HCT116 (cell line): ENCODE measurements around the gene KPNA4. TPM values are rescaled to one million over a fixed set of nuclear protein-coding genes. Genes with fewer than 3 reads are reported as not detected.
"Not testable (repeated sequence)": the region's sequence is repeated elsewhere in the genome, so short reads cannot be mapped to it uniquely, and the experiment has no call there.

Experiments used
- ATAC-seq: fragments of 200-7000 bp; cut with Tn5 transposase; 2 replicates; pipeline ENCODE4 v1.9.1; 2020; ENCODE audit warnings: mild to moderate bottlenecking, moderate library complexity
- BruUV-seq: library from RNA; stranded (reverse); fragments of 400-500 nt; replicated peaks from 2 replicates; lab custom pipeline; 2021; lab: Mats Ljungman, UMichigan
- CTCF ChIA-PET: fragments of 300-600 bp; sonication (Branson Sonifier 250); formaldehyde crosslinking; loops from one replicate; lab custom pipeline; 2021; ENCODE audit warnings: antibody characterized with exemption; lab: Charles Lee
- POLR2A ChIA-PET: fragments of 300-600, 350-600 bp; sonication (Branson Sonifier 250); formaldehyde crosslinking; loops from one replicate; lab custom pipeline; 2021; ENCODE audit warnings: antibody characterized with exemption; lab: Charles Lee
- RAD21 ChIA-PET, 2 experiments: fragments of 300-600 bp; sonication (Branson Sonifier 250); formaldehyde crosslinking; loops; one replicate each; lab custom pipeline; 2023; ENCODE audit warnings: low total read pairs in 2 of 2; ENCODE audit not compliant: uncharacterized antibody in 2 of 2, unreplicated experiment in 2 of 2, low non-redundant PET in 1 of 2; lab: Charles Lee
- DNase-seq: peaks from one replicate; pipeline ENCODE4 v3.0.0-alpha.2; 2010; ENCODE audit warnings: low read depth, low spot score
- H2AFZ ChIP-seq: fragments of 200-600 bp; shearing (Covaris generic), sonication (generic); 2 replicates; pipeline ENCODE4 v1.6.1; 2017; ENCODE audit warnings: low read depth, mixed run types, mixed read lengths, antibody characterized with exemption, low read length; ENCODE audit not compliant: poor library complexity, severe bottlenecking
- H3K27ac ChIP-seq: 2 replicates; pipeline ENCODE4 v1.5.1; 2012; ENCODE audit warnings: low read depth, low read length
- H3K27me3 ChIP-seq: fragments of 200-600 bp; sonication (generic); 2 replicates; pipeline ENCODE4 v1.6.1; 2016; ENCODE audit warnings: mixed run types, low read length, mixed read lengths; ENCODE audit not compliant: insufficient read depth
- H3K36me3 ChIP-seq, 2 experiments: fragments of 200-500 bp in 1 of 2; fragments of 200-600 bp in 1 of 2; sonication (Bioruptor generic) in 1 of 2; sonication (generic) in 1 of 2; 2 replicates each; pipeline versions ENCODE4 v1.5.1 to v1.6.1; 2014 to 2016; ENCODE audit warnings: low read length in 2 of 2, inconsistent platforms in 1 of 2, mixed read lengths in 1 of 2, mixed run types in 1 of 2; ENCODE audit not compliant: insufficient read depth in 2 of 2, control insufficient read depth in 1 of 2
- H3K4me1 ChIP-seq, 2 experiments: fragments of 200-600 bp in 1 of 2; sonication (generic) in 1 of 2; 2 replicates each; pipeline versions ENCODE4 v1.5.1 to v1.6.1; 2012 to 2017; ENCODE audit warnings: low read length in 2 of 2, inconsistent platforms in 1 of 2, mild to moderate bottlenecking in 1 of 2, mixed read lengths in 1 of 2, mixed run types in 1 of 2, moderate library complexity in 1 of 2; ENCODE audit not compliant: insufficient read depth in 2 of 2, control insufficient read depth in 1 of 2
- H3K4me2 ChIP-seq: fragments of 200-600 bp; sonication (generic); 2 replicates; pipeline ENCODE4 v1.6.1; 2017; ENCODE audit warnings: mixed run types, low read length, mixed read lengths
- H3K4me3 ChIP-seq, 2 experiments: fragments of 200-600 bp in 1 of 2; sonication (generic) in 1 of 2; replicated peaks in 1 of 2; 2 replicates each; pipeline ENCODE4 v1.5.1; 2011 to 2016; ENCODE audit warnings: low read length in 2 of 2, control low read depth in 1 of 2, low read depth in 1 of 2, mild to moderate bottlenecking in 1 of 2, mixed read lengths in 1 of 2, mixed run types in 1 of 2
- H3K79me2 ChIP-seq: fragments of 200-600 bp; sonication (generic); 2 replicates; pipeline ENCODE4 v1.6.1; 2017; ENCODE audit warnings: mild to moderate bottlenecking, mixed run types, low read length, moderate library complexity, mixed read lengths; ENCODE audit not compliant: insufficient read depth
- H3K9ac ChIP-seq: fragments of 200-600 bp; sonication (generic); 2 replicates; pipeline ENCODE4 v1.6.1; 2016; ENCODE audit warnings: low read length, mixed read lengths
- H3K9me2 ChIP-seq: fragments of 200-600 bp; sonication (generic), shearing (Covaris generic); 2 replicates; pipeline ENCODE4 v1.6.1; 2017; ENCODE audit warnings: mixed run types, mild to moderate bottlenecking, moderate library complexity; ENCODE audit not compliant: insufficient read depth
- H3K9me3 ChIP-seq, 2 experiments: fragments of 200-500 bp in 1 of 2; fragments of 200-600 bp in 1 of 2; sonication (Bioruptor generic) in 1 of 2; sonication (generic) in 1 of 2; 2 replicates each; pipeline ENCODE4 v1.6.1; 2014 to 2017; ENCODE audit warnings: low read length in 2 of 2, mixed read lengths in 2 of 2, inconsistent platforms in 1 of 2, low read depth in 1 of 2, mild to moderate bottlenecking in 1 of 2, mixed run types in 1 of 2, moderate library complexity in 1 of 2; ENCODE audit not compliant: control insufficient read depth in 1 of 2, insufficient read depth in 1 of 2
- H4K20me1 ChIP-seq: fragments of 200-600 bp; sonication (generic), shearing (Covaris generic); 2 replicates; pipeline ENCODE4 v1.6.1; 2017; ENCODE audit warnings: mixed run types, mild to moderate bottlenecking, moderate library complexity; ENCODE audit not compliant: insufficient read depth
- EZH2 ChIP-seq: fragments of 200-600 bp; sonication (generic); IDR thresholded peaks from 2 replicates; pipeline ENCODE4 v1.6.1; 2017; ENCODE audit warnings: antibody characterized with exemption, mixed run types
- SP1 ChIP-seq: IDR thresholded peaks from 2 replicates; pipeline ENCODE4 v1.6.1; 2012; ENCODE audit warnings: low read depth
- SRF ChIP-seq: IDR thresholded peaks from 2 replicates; pipeline ENCODE4 v1.6.1; 2012; ENCODE audit warnings: low read depth
- intact Hi-C: fragments of 100-400 bp; cut with micrococcal nuclease; formaldehyde crosslinking; loops from 2 replicates; pipeline ENCODE4 v1.10.0; 2022
- total RNA-seq: library from RNA; stranded (reverse); gene quantifications from one replicate; pipeline ENCODE4 v1.2.1, GENCODE V29; 2021; ENCODE audit not compliant: unreplicated experiment

The KPNA4 gene
- total RNA-seq, 1 experiment from 2014 or later, result 43.1 TPM

- ATAC-seq, result no peak
- ChIA-PET POLR2A (no interaction called here), RAD21 (no interaction called here), CTCF (no interaction called here)
- no peak overlapping the region for H3K27ac ChIP-seq
- no peaks in the 10 kb centered on the region for H3K79me2 ChIP-seq
- intact Hi-C loops, result loop anchor here (10.0 kb wide), 2 partner anchors 650 to 850 kb away; partner anchors contain the start of gene NMD3
- H3K9ac ChIP-seq, result no peak overlapping the region
- H3K9me3 ChIP-seq, result no peaks in the 10 kb centered on the region
- H3K4me3 ChIP-seq, result no peak overlapping the region
- H4K20me1 ChIP-seq, result no peaks in the 10 kb centered on the region
- H2AFZ ChIP-seq, result no peak overlapping the region
- H3K27me3 ChIP-seq, result no peaks in the 10 kb centered on the region
- H3K4me1 ChIP-seq, result no peaks in the 10 kb centered on the region
- H3K36me3 ChIP-seq, result no peaks in the 10 kb centered on the region
- no peak for TF ChIP-seq EZH2
- TF ChIP-seq SRF, result no peak
- no peak for TF ChIP-seq SP1
- DNase-seq, result no peak
- no peaks in the 10 kb centered on the region for H3K9me2 ChIP-seq
- no TSS peak for BruUV-seq
- H3K4me2 ChIP-seq, result no peak overlapping the region
These were observed 9.3 kb upstream of the KPNA4 start for GRCh38 chr3:160574636-160575035.

GRCh38 chr3:160573955-160574525, 8.7 kb upstream of the KPNA4 start:
- H4K20me1 ChIP-seq, CTCF ChIA-PET, H3K27ac ChIP-seq, H3K4me1 ChIP-seq, H3K4me3 ChIP-seq, H3K9me3 ChIP-seq, H2AFZ ChIP-seq, H3K79me2 ChIP-seq, BruUV-seq, H3K9me2 ChIP-seq, H3K36me3 ChIP-seq, DNase-seq, ATAC-seq, H3K4me2 ChIP-seq, H3K27me3 ChIP-seq, POLR2A ChIA-PET, H3K9ac ChIP-seq, RAD21 ChIA-PET: not testable (repeated sequence)
- intact Hi-C loops, result loop anchor here (10.0 kb wide), 2 partner anchors 651 to 851 kb away; partner anchors contain the start of gene NMD3
